ENCODE measurements around the gene TEX36. TPM values are rescaled to one million over a fixed set of nuclear protein-coding genes. Genes with fewer than 3 reads are reported as not detected.
A peak's percentile ranks its signal among the peaks of the same experiment; 100 is the strongest.

TEX36 gene
- total and polyA plus RNA-seq, 4 experiments from 2014 or later = not detected

- Mint-ChIP-seq H3K27me3 (peaks cover 11 to 17% of the 10 kb centered on the region in 2 donors), H3K9me3 (peaks cover 0 to 3% (median 0%) of the 10 kb centered on the region in 8 donors), H3K36me3 (no peaks in the 10 kb centered on the region), H3K27ac (no peak overlapping the region), H3K4me1 (no peaks in the 10 kb centered on the region), H3K4me3 (no peak overlapping the region)
- ChIA-PET CTCF (ENCODE audit: partially characterized antibody) (no interaction called here), POLR2A (ENCODE audit: partially characterized antibody) (no interaction called here)
- Histone ChIP-seq H3K27ac (ENCODE audit: low read depth, low read length) (no peak overlapping the region), H3K4me3 (ENCODE audit: low read length in 2 of 2) (no peak overlapping the region), H3K9me3 (ENCODE audit: control insufficient read depth in 1 of 2, low read length in 2 of 2) (no peaks in the 10 kb centered on the region), H3K4me1 (ENCODE audit: insufficient read depth, low read length) (no peaks in the 10 kb centered on the region), H3K27me3 (ENCODE audit: insufficient read depth, low read length) (no peaks in the 10 kb centered on the region), H3K36me3 (ENCODE audit: insufficient read depth, low read length) (no peaks in the 10 kb centered on the region)
- DNase-seq = no peak
- intact Hi-C loops (cut with micrococcal nuclease) = no loop called here
These were observed 42.3 kb downstream of the TEX36 start for GRCh38 chr10:125640653-125641052.

GRCh38 chr10:125639846-125640245 is 43.1 kb downstream of the TEX36 start:
- Histone ChIP-seq H3K27ac (ENCODE audit: low read depth, low read length) (no peak overlapping the region), H3K4me1 (ENCODE audit: insufficient read depth, low read length) (no peaks in the 10 kb centered on the region), H3K36me3 (ENCODE audit: insufficient read depth, low read length) (no peaks in the 10 kb centered on the region), H3K9me3 (ENCODE audit: control insufficient read depth in 1 of 2, low read length in 2 of 2) (no peaks in the 10 kb centered on the region), H3K27me3 (ENCODE audit: insufficient read depth, low read length) (no peaks in the 10 kb centered on the region), H3K4me3 (ENCODE audit: low read length in 2 of 2) (no peak overlapping the region)
- Mint-ChIP-seq H3K4me1 (no peaks in the 10 kb centered on the region), H3K27me3 (peaks cover 10 to 17% of the 10 kb centered on the region in 2 donors), H3K4me3 (no peak overlapping the region), H3K36me3 (no peaks in the 10 kb centered on the region), H3K27ac (no peak overlapping the region), H3K9me3 (peaks cover 0 to 2% (median 0%) of the 10 kb centered on the region in 8 donors)
- ChIA-PET CTCF (ENCODE audit: partially characterized antibody) (no interaction called here), POLR2A (ENCODE audit: partially characterized antibody) (no interaction called here)
- intact Hi-C loops (cut with micrococcal nuclease) = no loop called here
- DNase-seq = no peak

GRCh38 chr10:125638555-125638954 is 44.4 kb downstream of the TEX36 start:
- no peaks in the 10 kb centered on the region for H3K9me3 ChIP-seq (ENCODE audit: control insufficient read depth in 1 of 2, low read length in 2 of 2)
- DNase-seq = no peak
- ChIA-PET CTCF (ENCODE audit: partially characterized antibody) (no interaction called here), POLR2A (ENCODE audit: partially characterized antibody) (no interaction called here)
- Mint-ChIP-seq H3K36me3 (no peaks in the 10 kb centered on the region), H3K4me1 (no peaks in the 10 kb centered on the region), H3K27ac (no peak overlapping the region), H3K27me3 (peaks cover 10 to 15% of the 10 kb centered on the region in 2 donors), H3K9me3 (peaks cover 0 to 2% (median 0%) of the 10 kb centered on the region in 8 donors), H3K4me3 (peak overlapping the region in 1 of 8 donors; percentile 9)
- H3K27ac ChIP-seq (ENCODE audit: low read depth, low read length) = no peak overlapping the region
- no peaks in the 10 kb centered on the region for H3K4me1 ChIP-seq (ENCODE audit: insufficient read depth, low read length)
- H3K4me3 ChIP-seq (ENCODE audit: low read length in 2 of 2) = no peak overlapping the region
- no peaks in the 10 kb centered on the region for H3K27me3 ChIP-seq (ENCODE audit: insufficient read depth, low read length)
- intact Hi-C loops (cut with micrococcal nuclease) = no loop called here
- H3K36me3 ChIP-seq (ENCODE audit: insufficient read depth, low read length) = no peaks in the 10 kb centered on the region

- Mint-ChIP-seq H3K36me3 (no peaks in the 10 kb centered on the region), H3K9me3 (no peaks in the 10 kb centered on the region), H3K4me3 (no peak overlapping the region), H3K27me3 (peaks cover 10% of the 10 kb centered on the region in 2 donors), H3K4me1 (no peaks in the 10 kb centered on the region), H3K27ac (no peak overlapping the region)
- no peaks in the 10 kb centered on the region for H3K4me1 ChIP-seq (ENCODE audit: insufficient read depth, low read length)
- no peak overlapping the region for H3K27ac ChIP-seq (ENCODE audit: low read depth, low read length)
- POLR2A ChIA-PET (ENCODE audit: partially characterized antibody) = no interaction called here
- no peaks in the 10 kb centered on the region for H3K27me3 ChIP-seq (ENCODE audit: insufficient read depth, low read length)
- no peak overlapping the region for H3K4me3 ChIP-seq (ENCODE audit: low read length in 2 of 2)
- DNase-seq = no peak
- H3K9me3 ChIP-seq (ENCODE audit: control insufficient read depth in 1 of 2, low read length in 2 of 2) = no peaks in the 10 kb centered on the region
- H3K36me3 ChIP-seq (ENCODE audit: insufficient read depth, low read length) = no peaks in the 10 kb centered on the region
- CTCF ChIA-PET (ENCODE audit: partially characterized antibody) = no interaction called here
- intact Hi-C loops (cut with micrococcal nuclease) = no loop called here
These were observed 45.5 kb downstream of the TEX36 start for GRCh38 chr10:125637496-125637895.

- intact Hi-C loops (cut with micrococcal nuclease) = no loop called here
- H3K27ac ChIP-seq (ENCODE audit: low read depth, low read length) = no peak overlapping the region
- H3K4me3 ChIP-seq (ENCODE audit: low read length in 2 of 2) = no peak overlapping the region
- ChIA-PET POLR2A (ENCODE audit: partially characterized antibody) (no interaction called here), CTCF (ENCODE audit: partially characterized antibody) (no interaction called here)
- no peaks in the 10 kb centered on the region for H3K27me3 ChIP-seq (ENCODE audit: insufficient read depth, low read length)
- no peak overlapping the region for H3K27ac Mint-ChIP-seq
- H3K4me1 Mint-ChIP-seq = no peaks in the 10 kb centered on the region
- H3K4me1 ChIP-seq (ENCODE audit: insufficient read depth, low read length) = no peaks in the 10 kb centered on the region
- H3K4me3 Mint-ChIP-seq = no peak overlapping the region
- H3K9me3 Mint-ChIP-seq = no peaks in the 10 kb centered on the region
- H3K27me3 Mint-ChIP-seq = peaks cover 4% of the 10 kb centered on the region in 2 donors
- no peak for DNase-seq
- no peaks in the 10 kb centered on the region for H3K9me3 ChIP-seq (ENCODE audit: control insufficient read depth in 1 of 2, low read length in 2 of 2)
- H3K36me3 Mint-ChIP-seq = no peaks in the 10 kb centered on the region
- H3K36me3 ChIP-seq (ENCODE audit: insufficient read depth, low read length) = no peaks in the 10 kb centered on the region
These were observed 48.4 kb downstream of the TEX36 start for GRCh38 chr10:125634606-125635005.

GRCh38 chr10:125633517-125633999 is 49.4 kb downstream of the TEX36 start:
- Histone ChIP-seq H3K9me3 (ENCODE audit: control insufficient read depth in 1 of 2, low read length in 2 of 2) (no peaks in the 10 kb centered on the region), H3K4me1 (ENCODE audit: insufficient read depth, low read length) (no peaks in the 10 kb centered on the region), H3K4me3 (ENCODE audit: low read length in 2 of 2) (no peak overlapping the region), H3K27ac (ENCODE audit: low read depth, low read length) (no peak overlapping the region), H3K27me3 (ENCODE audit: insufficient read depth, low read length) (no peaks in the 10 kb centered on the region), H3K36me3 (ENCODE audit: insufficient read depth, low read length) (no peaks in the 10 kb centered on the region)
- H3K4me3 Mint-ChIP-seq = no peak overlapping the region
- no peaks in the 10 kb centered on the region for H3K4me1 Mint-ChIP-seq
- intact Hi-C loops (cut with micrococcal nuclease) = no loop called here
- no peaks in the 10 kb centered on the region for H3K36me3 Mint-ChIP-seq
- DNase-seq = no peak
- POLR2A ChIA-PET (ENCODE audit: partially characterized antibody) = no interaction called here
- H3K27ac Mint-ChIP-seq = no peak overlapping the region
- H3K9me3 Mint-ChIP-seq = no peaks in the 10 kb centered on the region
- peaks cover 1% of the 10 kb centered on the region in 2 donors for H3K27me3 Mint-ChIP-seq
- CTCF ChIA-PET (ENCODE audit: partially characterized antibody) = no interaction called here

GRCh38 chr10:125631806-125632205 is 51.2 kb downstream of the TEX36 start:
- no peak for DNase-seq
- no peaks in the 10 kb centered on the region for H3K4me1 ChIP-seq (ENCODE audit: insufficient read depth, low read length)
- H3K4me3 Mint-ChIP-seq = no peak overlapping the region
- H3K27me3 ChIP-seq (ENCODE audit: insufficient read depth, low read length) = no peaks in the 10 kb centered on the region
- no peaks in the 10 kb centered on the region for H3K36me3 ChIP-seq (ENCODE audit: insufficient read depth, low read length)
- H3K27ac Mint-ChIP-seq = peak overlapping the region in 1 of 7 donors; percentile 26
- H3K36me3 Mint-ChIP-seq = no peaks in the 10 kb centered on the region
- ChIA-PET CTCF (ENCODE audit: partially characterized antibody) (no interaction called here), POLR2A (ENCODE audit: partially characterized antibody) (no interaction called here)
- intact Hi-C loops (cut with micrococcal nuclease) = no loop called here
- no peak overlapping the region for H3K4me3 ChIP-seq (ENCODE audit: low read length in 2 of 2)
- H3K27ac ChIP-seq (ENCODE audit: low read depth, low read length) = no peak overlapping the region
- peaks cover 0 to under 1% of the 10 kb centered on the region in 2 donors for H3K27me3 Mint-ChIP-seq
- no peaks in the 10 kb centered on the region for H3K9me3 Mint-ChIP-seq
- no peaks in the 10 kb centered on the region for H3K4me1 Mint-ChIP-seq
- H3K9me3 ChIP-seq (ENCODE audit: control insufficient read depth in 1 of 2, low read length in 2 of 2) = no peaks in the 10 kb centered on the region

GRCh38 chr10:125629758-125630376 is 53.1 kb downstream of the TEX36 start:
- Mint-ChIP-seq H3K27ac (no peak overlapping the region), H3K36me3 (no peaks in the 10 kb centered on the region), H3K9me3 (no peaks in the 10 kb centered on the region), H3K4me1 (no peaks in the 10 kb centered on the region), H3K4me3 (no peak overlapping the region), H3K27me3 (peaks cover 0 to 3% of the 10 kb centered on the region in 2 donors)
- Histone ChIP-seq H3K4me1 (ENCODE audit: insufficient read depth, low read length) (no peaks in the 10 kb centered on the region), H3K36me3 (ENCODE audit: insufficient read depth, low read length) (no peaks in the 10 kb centered on the region), H3K27ac (ENCODE audit: low read depth, low read length) (no peak overlapping the region), H3K27me3 (ENCODE audit: insufficient read depth, low read length) (no peaks in the 10 kb centered on the region), H3K4me3 (ENCODE audit: low read length in 2 of 2) (no peak overlapping the region), H3K9me3 (ENCODE audit: control insufficient read depth in 1 of 2, low read length in 2 of 2) (no peaks in the 10 kb centered on the region)
- ChIA-PET CTCF (ENCODE audit: partially characterized antibody) (no interaction called here), POLR2A (ENCODE audit: partially characterized antibody) (no interaction called here)
- DNase-seq = no peak
- intact Hi-C loops (cut with micrococcal nuclease) = no loop called here

Data from CD4-positive, alpha-beta memory T cell (primary cell).